ENCODE measurements around the gene ZFYVE28.

ZFYVE28 gene

GRCh38 chr4:2427383-2428334, 9.2 kb upstream of the ZFYVE28 start:
- no peak for DNase-seq

- DNase-seq: no peak
Measured at GRCh38 chr4:2426711-2427275, 8.3 kb upstream of the ZFYVE28 start.

- DNase-seq: no peak
Measured at GRCh38 chr4:2426069-2426397, 7.6 kb upstream of the ZFYVE28 start.

GRCh38 chr4:2425386-2426068, 7.1 kb upstream of the ZFYVE28 start:
- DNase-seq: no peak

- no peak for DNase-seq
Measured at GRCh38 chr4:2424581-2424980, 6.1 kb upstream of the ZFYVE28 start.

GRCh38 chr4:2423695-2424094, 5.2 kb upstream of the ZFYVE28 start:
- no peak for DNase-seq

- no peak for DNase-seq
Measured at GRCh38 chr4:2423066-2423465, 4.6 kb upstream of the ZFYVE28 start.

GRCh38 chr4:2421928-2422327, 3.5 kb upstream of the ZFYVE28 start:
- no peak for DNase-seq

GRCh38 chr4:2419814-2420213, 1.4 kb upstream of the ZFYVE28 start:
- DNase-seq: no peak

- peak; percentile 98 for DNase-seq
Measured at GRCh38 chr4:2418650-2419571, 466 bp upstream of the ZFYVE28 start, which contains the start of gene CFAP99. Gene CFAP99, plus strand, starts transcription at chr4:2418955.

GRCh38 chr4:2417226-2417764, 1.1 kb downstream of the ZFYVE28 start:
- DNase-seq: no peak

- no peak for DNase-seq
Measured at GRCh38 chr4:2416564-2417225, 1.8 kb downstream of the ZFYVE28 start.

- no peak for DNase-seq
Measured at GRCh38 chr4:2415881-2416563, 2.4 kb downstream of the ZFYVE28 start.

GRCh38 chr4:2415213-2415612, 3.2 kb downstream of the ZFYVE28 start:
- no peak for DNase-seq

GRCh38 chr4:2413821-2414610, 4.4 kb downstream of the ZFYVE28 start:
- no peak for DNase-seq

GRCh38 chr4:2412885-2413716, 5.3 kb downstream of the ZFYVE28 start:
- DNase-seq: peak; percentile 96

- DNase-seq: peak; percentile 87
Measured at GRCh38 chr4:2412534-2412884, 5.9 kb downstream of the ZFYVE28 start.

- peak; percentile 30 for DNase-seq
Measured at GRCh38 chr4:2411786-2412510, 6.5 kb downstream of the ZFYVE28 start.

- no peak for DNase-seq
Measured at GRCh38 chr4:2409381-2409783, 9.1 kb downstream of the ZFYVE28 start.
